H4 (cell line): ENCODE results near the gene NTN5. TPM values are rescaled to one million over a fixed set of nuclear protein-coding genes. Genes with fewer than 3 reads are reported as not detected.

Experiments
- DNase-seq: peaks from one replicate; pipeline ENCODE4 v3.0.0-alpha.2; 2015; ENCODE audit warnings: low spot score
- total RNA-seq: library from RNA; depleted of rRNA; stranded (reverse); fragments of >200 nt; shearing (Covaris generic); gene quantifications from 2 replicates; pipeline ENCODE4 v1.2.3, GENCODE V29; 2014; rRNA removed

NTN5 gene
- total RNA-seq, 1 experiment from 2014 or later = 0.58 TPM

- DNase-seq = no peak
These were observed 56.8 kb downstream of the NTN5 start for GRCh38 chr19:48616041-48616436.

GRCh38 chr19:48615231-48616040, 57.4 kb downstream of the NTN5 start:
- DNase-seq = no peak

- DNase-seq = no peak
These were observed 58.2 kb downstream of the NTN5 start, which contains the start of gene FAM83E for GRCh38 chr19:48614436-48615230. Gene FAM83E (minus strand): TSS chr19:48615076. CDS start chr19:48613372, 1,704 bp downstream.

- no peak for DNase-seq
These were observed 58.9 kb downstream of the NTN5 start for GRCh38 chr19:48613852-48614435.

- no peak for DNase-seq
These were observed 59.6 kb downstream of the NTN5 start for GRCh38 chr19:48613024-48613851.

GRCh38 chr19:48611872-48612271, 60.9 kb downstream of the NTN5 start:
- DNase-seq = no peak

Other genes with a start within 250 kb of the NTN5 start
- gene GRWD1, start 227.0 kb downstream of the NTN5 start, total RNA-seq = 54.8 and 65.5 TPM in 2 replicates
- 0.23 and 0.41 TPM in 2 replicates for gene KCNJ14, start 217.4 kb downstream of the NTN5 start, total RNA-seq
- gene CYTH2, start 203.6 kb downstream of the NTN5 start, total RNA-seq = 44.1 and 47.8 TPM in 2 replicates
- gene LMTK3, start 161.2 kb downstream of the NTN5 start, total RNA-seq = 0.43 TPM in 1 of 2 replicates, not detected in the other
- gene SULT2B1, start 120.8 kb downstream of the NTN5 start, total RNA-seq = 0.23 TPM in 1 of 2 replicates, not detected in the other
- gene SPACA4, start 66.3 kb downstream of the NTN5 start, total RNA-seq = not detected in 2 replicates
- gene FAM83E, start 57.9 kb downstream of the NTN5 start, total RNA-seq = 0.06 and 1.6 TPM in 2 replicates
- 1,978 and 2,048 TPM in 2 replicates for gene RPL18, start 53.8 kb downstream of the NTN5 start, total RNA-seq
- 6.5 and 9.0 TPM in 2 replicates for gene SPHK2, start 53.5 kb downstream of the NTN5 start, total RNA-seq
- gene DBP, start 35.6 kb downstream of the NTN5 start, total RNA-seq = 14.0 and 34.2 TPM in 2 replicates
- 2.2 and 8.3 TPM in 2 replicates for gene CA11, start 26.8 kb downstream of the NTN5 start, total RNA-seq
- not detected in 2 replicates for gene FUT2, start 23.0 kb upstream of the NTN5 start, total RNA-seq
- gene MAMSTR, start 46.7 kb upstream of the NTN5 start, total RNA-seq = 0.31 and 0.51 TPM in 2 replicates
- gene RASIP1, start 67.6 kb upstream of the NTN5 start, total RNA-seq = 0.14 TPM in 1 of 2 replicates, not detected in the other
- not detected in 2 replicates for gene IZUMO1, start 73.9 kb upstream of the NTN5 start, total RNA-seq
- 0.25 TPM in 1 of 2 replicates, not detected in the other for gene FUT1, start 79.6 kb upstream of the NTN5 start, total RNA-seq
- not detected in 2 replicates for gene FGF21, start 82.5 kb upstream of the NTN5 start, total RNA-seq
- 45.4 and 47.3 TPM in 2 replicates for gene BCAT2, start 138.0 kb upstream of the NTN5 start, total RNA-seq
- gene HSD17B14, start 163.5 kb upstream of the NTN5 start, total RNA-seq = not detected in 2 replicates
- gene PLEKHA4, start 195.6 kb upstream of the NTN5 start, total RNA-seq = 2.9 and 5.4 TPM in 2 replicates
- gene PPP1R15A, start 199.4 kb upstream of the NTN5 start, total RNA-seq = 15.8 and 16.1 TPM in 2 replicates
- not detected in 2 replicates for gene TULP2, start 225.7 kb upstream of the NTN5 start, total RNA-seq
- 199 and 224 TPM in 2 replicates for gene NUCB1, start 227.3 kb upstream of the NTN5 start, total RNA-seq